ENCODE data around the gene EIF4A3.
"Not testable (repeated sequence)": the region's sequence is repeated elsewhere in the genome, so short reads cannot be mapped to it uniquely, and the experiment has no call there.

EIF4A3 gene

DNA sequence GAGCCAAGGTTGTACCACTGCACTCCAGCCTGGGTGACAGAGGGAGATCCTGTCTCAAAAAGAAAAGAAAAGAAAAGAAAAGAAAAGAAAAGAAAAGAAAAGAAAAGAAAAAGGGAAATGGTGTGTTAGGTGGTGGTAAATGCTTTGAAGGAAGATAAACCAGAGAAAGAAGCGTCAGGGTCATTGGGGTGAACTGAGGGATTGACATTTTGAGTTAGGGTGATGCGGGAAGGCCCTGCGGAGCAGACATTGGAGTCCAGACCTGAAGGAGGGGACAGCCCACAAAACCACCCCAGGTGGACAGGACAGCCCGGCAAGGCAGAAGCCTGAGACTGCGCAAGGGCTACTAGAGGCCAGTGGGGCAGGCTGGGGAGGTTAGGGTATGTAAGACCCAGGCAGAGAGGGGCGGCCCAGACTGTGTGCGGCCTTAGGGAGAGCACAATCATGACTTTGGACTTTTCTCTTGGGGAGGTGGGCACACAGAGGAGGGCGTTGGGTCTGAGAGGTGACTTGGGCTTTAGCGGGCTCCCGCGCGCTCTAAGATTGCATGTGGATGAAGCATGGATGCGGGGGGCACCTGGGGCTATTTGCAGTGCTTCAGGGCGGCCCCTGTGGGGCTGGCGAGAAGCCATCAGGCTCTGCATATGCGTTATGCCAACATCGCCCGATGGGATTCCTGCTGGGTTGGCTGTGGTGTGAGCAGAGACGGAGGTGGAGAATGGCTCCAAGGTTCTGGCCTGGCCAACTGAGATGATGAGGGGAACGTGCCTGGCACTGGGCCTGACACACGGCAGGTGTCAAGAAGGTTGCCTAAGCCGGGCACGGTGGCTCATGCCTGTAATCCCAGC lies 48.9 kb downstream of the EIF4A3 start:
- no peak for DNase-seq

DNA sequence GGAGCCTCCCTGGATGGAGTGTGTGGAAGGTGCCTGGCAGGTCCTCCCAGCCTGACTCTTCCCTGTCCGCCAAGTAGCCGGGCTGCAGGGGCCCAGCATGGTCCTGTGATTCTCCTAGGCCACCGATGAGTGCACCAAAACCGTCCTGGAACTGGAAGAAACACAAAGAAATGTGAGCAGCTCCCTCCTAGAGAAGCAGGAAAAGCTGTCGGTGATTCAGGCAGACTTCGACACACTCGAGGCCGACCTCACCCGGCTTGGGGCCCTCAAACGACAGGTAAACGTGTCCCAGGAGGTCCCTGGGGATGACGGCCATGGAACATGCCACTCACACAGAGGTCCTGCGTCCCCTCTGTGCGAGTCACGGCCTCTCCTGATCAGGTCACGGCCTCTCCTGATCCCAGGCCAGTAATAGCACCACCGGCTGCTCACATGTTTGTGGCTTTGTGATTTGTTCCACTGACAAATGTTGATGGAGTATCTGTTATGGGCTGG lies 49.8 kb downstream of the EIF4A3 start:
- DNase-seq: no peak

DNA sequence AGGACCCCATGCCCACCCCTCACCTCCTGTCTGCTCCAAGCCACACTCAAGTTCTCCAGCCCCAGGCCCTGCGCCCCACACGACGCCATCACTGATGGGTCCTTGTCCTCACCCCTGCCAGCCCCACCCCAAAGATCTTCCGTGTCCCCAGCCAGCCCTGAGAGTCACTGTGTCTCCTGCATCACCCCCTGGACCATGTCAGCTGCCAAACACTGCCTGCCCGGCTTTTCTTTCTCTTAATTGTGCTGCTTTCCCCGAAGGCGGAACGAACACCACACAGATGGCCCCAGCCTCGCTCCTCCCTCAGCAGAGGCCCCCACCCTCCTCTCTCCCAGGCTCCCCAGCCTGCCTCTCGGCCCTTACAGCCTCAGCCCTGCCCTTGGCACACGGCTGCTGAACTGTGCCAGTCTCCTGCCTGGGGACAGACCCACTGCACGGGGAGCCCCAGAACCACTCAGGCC lies 50.3 kb downstream of the EIF4A3 start:
- DNase-seq: no peak

DNA sequence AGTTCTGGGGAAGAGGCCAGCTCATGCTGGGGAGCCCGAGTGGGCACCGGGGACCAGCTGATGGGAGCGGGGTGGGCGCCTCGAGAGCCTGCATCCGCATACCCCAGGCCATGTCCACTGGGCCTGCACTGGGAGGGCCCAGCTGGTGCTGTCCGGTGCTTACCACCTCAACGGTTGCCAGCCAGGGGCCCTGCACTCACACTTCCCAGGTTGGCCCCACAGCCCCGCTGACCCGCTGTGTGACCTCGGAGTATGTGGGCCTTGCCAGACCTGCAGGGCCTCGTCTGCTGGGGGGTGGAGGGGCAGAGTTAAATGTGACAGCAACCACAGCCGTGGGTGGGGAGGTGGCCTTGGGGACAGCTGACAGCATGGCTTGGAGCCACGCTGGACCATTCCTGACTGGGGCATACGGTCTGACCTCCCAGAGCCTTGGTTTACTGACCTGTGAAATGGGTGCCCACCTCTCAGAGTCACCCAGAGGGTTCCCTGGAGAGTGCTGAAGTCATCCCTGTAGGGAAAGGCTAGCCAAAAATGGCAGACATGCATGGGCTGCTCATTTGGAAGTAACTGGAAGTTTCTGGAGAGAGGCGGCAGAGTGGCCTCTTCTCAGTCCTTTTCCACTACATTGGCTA lies 51.0 kb downstream of the EIF4A3 start:
- no peak for DNase-seq

DNA sequence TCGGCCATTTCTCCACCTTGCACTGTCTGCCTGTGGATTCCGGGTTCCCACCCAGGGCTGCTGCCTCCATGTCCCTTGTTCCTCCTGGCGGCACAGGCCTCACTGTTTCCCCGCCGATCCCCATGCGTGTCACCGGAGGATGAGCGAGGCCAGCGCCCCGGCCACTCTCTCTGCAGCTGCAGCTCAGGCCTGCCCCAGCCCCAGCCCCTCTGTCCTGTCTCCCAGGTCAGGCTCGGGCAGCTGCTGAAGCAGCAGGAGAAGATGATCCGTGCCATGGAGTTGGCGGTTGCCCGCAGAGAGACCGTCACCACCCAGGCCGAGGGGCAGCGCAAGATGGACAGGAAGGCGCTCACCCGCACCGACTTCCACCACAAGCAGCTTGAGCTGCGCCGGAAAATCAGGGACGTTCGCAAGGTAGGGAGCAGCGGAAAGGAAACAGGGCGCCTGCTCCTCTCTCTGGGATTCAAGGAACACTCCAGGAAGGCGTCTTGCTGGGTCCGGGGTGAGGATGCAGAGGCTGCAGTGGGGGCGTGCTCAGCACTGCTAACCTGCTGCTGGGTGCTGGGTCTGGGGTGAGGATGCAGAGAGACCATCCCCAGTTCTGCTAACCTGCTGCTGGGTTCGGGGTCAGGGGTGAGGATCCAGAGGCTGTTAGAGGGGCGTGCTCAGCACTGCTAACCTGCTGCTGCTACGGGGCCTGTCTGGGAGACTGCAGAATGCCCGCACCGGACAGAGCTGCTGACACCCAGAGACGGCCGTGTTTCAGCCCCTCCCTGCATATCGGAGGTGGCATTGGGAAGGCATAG lies 51.7 kb downstream of the EIF4A3 start:
- no peak for DNase-seq

DNA sequence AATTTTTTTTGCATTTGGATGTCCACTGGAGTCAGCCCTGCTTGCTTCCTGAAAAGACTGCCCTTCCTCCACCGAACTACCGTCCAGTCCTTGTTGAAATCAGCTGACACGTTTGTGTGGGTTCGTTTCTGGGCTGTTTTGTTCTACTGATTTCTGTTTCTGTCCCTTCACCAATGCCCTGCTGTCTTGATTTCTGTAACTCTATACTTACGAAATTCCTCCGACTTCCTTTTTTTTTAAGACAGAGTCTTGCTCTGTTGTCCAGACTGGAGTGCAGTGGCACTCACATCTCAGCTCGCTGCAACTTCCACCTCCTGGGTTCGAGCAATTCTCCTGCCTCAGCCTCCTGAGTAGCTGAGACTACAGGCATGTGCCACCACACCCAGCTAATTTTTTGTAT lies 54.0 kb downstream of the EIF4A3 start:
- no peak for DNase-seq

DNA sequence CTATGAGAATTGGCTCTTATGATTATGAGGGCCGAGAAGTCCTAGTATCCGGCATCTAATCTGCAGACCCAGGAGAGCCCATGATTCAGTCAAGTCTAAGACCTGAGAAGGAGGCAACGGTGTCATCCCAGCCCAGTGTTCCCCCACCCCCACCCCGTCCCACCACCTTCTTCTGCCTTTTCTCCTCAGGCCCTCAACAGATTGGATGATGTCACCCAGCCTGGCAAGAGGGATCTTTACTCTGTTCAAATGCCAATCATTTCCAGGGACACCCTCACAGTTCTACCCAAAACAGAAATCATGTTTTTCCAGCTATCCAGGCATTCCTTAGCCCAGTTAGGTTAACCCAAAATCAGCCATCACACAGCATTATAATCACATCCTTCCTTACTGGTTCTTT lies 55.6 kb downstream of the EIF4A3 start:
- no peak for DNase-seq

DNA sequence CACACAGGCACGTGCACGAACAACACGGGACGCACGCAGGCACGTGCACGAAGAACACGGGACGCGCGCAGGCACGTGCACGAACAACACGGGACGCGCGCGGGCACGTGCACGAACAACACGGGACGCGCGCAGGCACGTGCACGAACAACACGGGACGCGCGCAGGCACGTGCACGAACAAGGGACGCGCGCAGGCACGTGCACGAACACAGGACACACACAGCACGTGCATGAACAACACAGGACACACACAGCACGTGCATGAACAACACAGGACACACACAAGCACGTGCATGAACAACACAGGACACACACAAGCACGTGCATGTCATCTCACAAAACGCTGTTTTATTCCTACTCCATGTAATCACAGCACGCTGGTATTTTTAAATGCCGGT lies 56.8 kb downstream of the EIF4A3 start:
- DNase-seq: not testable (repeated sequence)

DNA sequence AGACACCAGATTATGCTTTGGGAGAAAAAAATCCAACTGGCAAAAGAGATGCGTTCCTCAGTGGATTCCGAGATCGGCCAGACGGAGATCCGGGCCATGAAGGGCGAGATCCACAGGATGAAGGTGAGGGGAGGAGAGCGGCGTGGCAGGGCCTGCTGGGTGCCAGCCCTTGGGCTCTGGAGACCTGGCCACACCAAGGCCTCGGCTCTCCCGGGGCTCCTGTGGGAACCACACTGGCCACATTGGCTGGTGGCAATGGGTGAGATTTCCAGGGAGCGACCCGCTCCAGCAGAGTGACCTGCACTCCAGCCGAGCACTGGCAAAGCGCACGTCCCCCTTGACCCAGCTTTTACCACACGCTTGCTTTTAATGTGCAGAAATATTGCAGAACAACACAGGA lies 57.2 kb downstream of the EIF4A3 start:
- DNase-seq: no peak

DNA sequence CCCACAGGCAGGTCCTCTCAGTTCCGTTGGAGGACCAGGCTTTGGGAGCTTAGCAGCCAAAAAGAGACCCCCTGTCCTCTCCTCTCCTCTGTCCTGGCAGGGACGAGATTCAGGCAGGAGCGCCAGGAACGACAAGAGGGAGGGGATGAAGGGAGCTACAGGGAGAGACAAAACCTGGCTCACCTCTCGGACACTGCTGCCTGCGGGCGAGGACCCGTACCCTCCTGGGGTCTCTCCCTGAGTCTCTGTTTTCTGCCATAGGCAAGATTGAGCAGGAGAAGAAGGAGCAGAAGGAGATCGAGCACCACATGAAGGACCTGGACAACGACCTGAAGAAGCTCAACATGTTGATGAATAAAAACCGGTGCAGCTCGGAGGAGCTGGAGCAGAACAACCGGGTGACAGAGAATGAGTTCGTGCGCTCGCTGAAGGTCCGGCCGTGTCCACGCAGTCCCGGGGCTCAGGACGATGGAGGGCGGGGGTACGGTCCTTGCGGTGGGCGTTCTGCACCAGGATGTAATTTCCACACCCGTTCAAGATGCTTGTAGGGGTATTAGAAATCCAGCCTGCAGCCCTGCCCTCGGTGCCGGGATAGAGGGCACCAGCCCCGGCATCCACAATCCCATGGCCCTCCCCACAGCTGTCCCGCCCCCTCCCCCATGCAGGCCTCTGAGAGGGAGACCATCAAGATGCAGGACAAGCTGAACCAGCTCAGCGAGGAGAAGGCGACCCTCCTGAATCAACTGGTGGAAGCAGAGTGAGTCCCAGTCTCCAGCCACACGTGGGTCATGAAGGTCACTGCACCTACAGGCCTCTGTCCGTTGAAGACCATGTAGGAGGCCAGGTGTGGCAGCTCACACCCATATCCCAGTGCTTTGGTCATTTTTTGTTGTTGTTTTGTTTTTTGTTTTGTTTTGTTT lies 59.3 kb downstream of the EIF4A3 start:
- no peak for DNase-seq

DNA sequence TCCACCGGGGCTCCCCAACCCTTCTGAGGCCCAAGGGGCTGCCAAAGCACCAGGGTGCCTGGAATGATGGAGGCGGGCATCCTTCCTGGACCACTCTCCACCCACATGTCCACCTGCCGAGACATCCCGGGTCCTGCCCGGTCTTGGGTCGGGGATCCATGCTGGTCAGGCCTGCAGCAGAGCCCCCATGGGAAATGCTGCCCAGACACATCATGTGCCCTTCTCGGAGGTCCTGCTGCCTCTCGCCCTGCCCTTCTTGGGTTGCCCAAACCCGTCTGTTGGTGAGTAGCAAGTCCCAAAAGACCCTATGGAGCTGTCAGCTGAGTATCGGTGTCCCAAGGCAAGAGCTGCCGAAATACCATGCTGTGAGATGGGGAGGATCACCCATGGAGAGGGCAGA lies 60.3 kb downstream of the EIF4A3 start:
- no peak for DNase-seq

DNA sequence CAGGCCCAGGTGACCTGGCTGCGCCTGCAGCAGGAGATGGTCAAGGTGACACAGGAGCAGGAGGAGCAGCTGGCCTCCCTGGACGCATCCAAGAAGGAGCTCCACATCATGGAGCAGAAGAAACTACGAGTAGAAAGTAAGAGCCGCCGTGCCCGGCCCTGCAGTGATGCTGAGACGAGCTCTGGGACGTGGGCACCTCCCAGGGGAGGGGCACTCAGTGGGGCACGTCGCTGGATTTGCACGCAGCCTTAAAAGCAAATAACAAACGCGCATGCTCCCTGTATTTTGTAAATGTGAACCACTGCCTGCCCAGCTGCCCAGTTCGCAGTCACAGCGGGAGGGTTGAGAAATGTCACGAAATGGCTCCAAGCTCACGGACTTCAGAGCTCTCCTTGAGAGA lies 60.8 kb downstream of the EIF4A3 start:
- DNase-seq: no peak

DNA sequence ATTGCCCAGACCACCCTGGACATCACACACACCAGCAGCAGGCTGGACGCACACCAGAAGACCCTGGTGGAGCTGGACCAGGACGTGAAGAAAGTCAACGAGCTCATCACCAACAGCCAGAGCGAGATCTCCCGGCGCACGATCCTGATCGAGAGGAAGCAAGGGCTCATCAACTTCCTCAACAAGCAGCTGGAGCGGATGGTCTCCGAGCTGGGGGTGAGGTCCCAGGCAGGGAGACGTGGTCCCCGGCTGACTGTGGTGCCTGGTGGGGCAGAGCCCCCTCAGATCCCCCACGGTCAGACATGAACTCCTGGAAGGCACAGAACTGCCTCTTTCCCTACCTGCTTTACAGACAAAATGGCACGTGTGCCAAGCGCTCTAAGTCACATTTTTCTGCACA lies 62.2 kb downstream of the EIF4A3 start:
- no peak for DNase-seq
